Gastroesophageal sphincter (tissue), 4 donors: ENCODE results near the gene XPNPEP1. TPM values are rescaled to one million over a fixed set of nuclear protein-coding genes. Genes with fewer than 3 reads are reported as not detected.

Experiments used
- ATAC-seq: fragments of 150-250 bp; one replicate; pipeline ENCODE4 v1.9.1; 2016; ENCODE audit warnings: mild to moderate bottlenecking, moderate library complexity
- H3K27ac ChIP-seq, 4 donors: fragments of 200-600 bp; sonication (generic) in 3 of 4; 1 replicate in 3 of 4; 2 replicates in 1 of 4; pipeline ENCODE4 v1.5.1; 2016 to 2019
- H3K27me3 ChIP-seq: fragments of 200-600 bp; sonication (generic); one replicate; pipeline ENCODE4 v1.5.1; 2019
- H3K36me3 ChIP-seq, 2 donors: fragments of 200-600 bp; sonication (generic); one replicate each; pipeline ENCODE4 v1.5.1; 2019; ENCODE audit warnings: control low read depth in 1 of 2
- H3K4me1 ChIP-seq, 3 donors: fragments of 200-600 bp; sonication (generic); 1 replicate in 2 of 3; 2 replicates in 1 of 3; pipeline ENCODE4 v1.5.1; 2016 to 2019; ENCODE audit warnings: control low read depth in 2 of 3
- H3K4me3 ChIP-seq, 2 donors: fragments of 200-600 bp; sonication (generic); one replicate each; pipeline ENCODE4 v1.5.1; 2019; ENCODE audit warnings: mild to moderate bottlenecking in 1 of 2, moderate library complexity in 1 of 2
- H3K9me3 ChIP-seq, 3 donors: fragments of 200-600 bp; sonication (generic); one replicate each; pipeline ENCODE4 v1.5.1; 2017 to 2019; ENCODE audit warnings: control low read depth in 2 of 3
- CTCF ChIP-seq, 4 experiments: fragments of 200-600 bp in 2 of 4; fragments of 450-650 bp in 2 of 4; sonication (generic) in 1 of 4; IDR thresholded peaks; one replicate each; pipeline ENCODE4 v1.5.1; 2017 to 2019; ENCODE audit warnings: antibody characterized with exemption in 4 of 4, mild to moderate bottlenecking in 2 of 4, moderate library complexity in 2 of 4
- EP300 ChIP-seq: sonication (generic); formaldehyde crosslinking; IDR thresholded peaks from one replicate; pipeline ENCODE4 v1.6.1; 2017; ENCODE audit warnings: antibody characterized with exemption, mild to moderate bottlenecking
- POLR2A ChIP-seq, 2 donors: fragments of 450-650 bp; IDR thresholded peaks; one replicate each; pipeline ENCODE4 v1.6.1; 2017; ENCODE audit warnings: antibody characterized with exemption in 2 of 2, mild to moderate bottlenecking in 2 of 2, moderate library complexity in 1 of 2
- POLR2AphosphoS5 ChIP-seq: sonication (generic); formaldehyde crosslinking; IDR thresholded peaks from one replicate; pipeline ENCODE4 v1.6.1; 2017; ENCODE audit warnings: antibody characterized with exemption
- WGBS, 2 donors: methylation state at CpG; one replicate each; pipeline ENCODE4 v1.1.5; 2018; ENCODE audit warnings: low coverage in 1 of 2; 5-methylcytosine and 5-hydroxymethylcytosine counted together
- total RNA-seq, 4 donors: library from RNA; depleted of rRNA; stranded (reverse); fragments of >200 nt; gene quantifications; one replicate each; pipeline ENCODE4 v1.1.0, GENCODE V29; 2016

XPNPEP1 gene
- total RNA-seq, 4 donors from 2014 or later, result 35.5 to 58.0 (median 52.1) TPM

- ATAC-seq, result no peak
- H3K27me3 ChIP-seq, result no peaks in the 10 kb centered on the region
- WGBS, 2 donors, result 86 to 95% methylated on average over 5 of the region's 5 CpGs
- TF ChIP-seq POLR2A (IDR thresholded peaks at IDR 0.05) (no peak), EP300 (no peak), POLR2AphosphoS5 (no peak), CTCF (IDR thresholded peaks at IDR 0.05) (no peak)
- no peak overlapping the region for H3K27ac ChIP-seq
- H3K4me3 ChIP-seq, result no peak overlapping the region
- no peaks in the 10 kb centered on the region for H3K36me3 ChIP-seq
- H3K9me3 ChIP-seq, result no peaks in the 10 kb centered on the region
- H3K4me1 ChIP-seq, result peaks cover 0 to 8% (median 3%) of the 10 kb centered on the region in 3 donors
Measured at GRCh38 chr10:109855746-109856145, 67.6 kb downstream of the XPNPEP1 start.

- Histone ChIP-seq H3K4me3 (no peak overlapping the region), H3K4me1 (peaks cover 0 to 8% (median 3%) of the 10 kb centered on the region in 3 donors), H3K36me3 (no peaks in the 10 kb centered on the region), H3K9me3 (no peaks in the 10 kb centered on the region), H3K27me3 (no peaks in the 10 kb centered on the region), H3K27ac (no peak overlapping the region)
- ATAC-seq, result no peak
- TF ChIP-seq POLR2AphosphoS5 (no peak), EP300 (no peak), CTCF (IDR thresholded peaks at IDR 0.05) (no peak)
- WGBS, 2 donors, result 94% methylated on average over 7 of the region's 7 CpGs
Measured at GRCh38 chr10:109853921-109854320, 69.4 kb downstream of the XPNPEP1 start.

- Histone ChIP-seq H3K9me3 (no peaks in the 10 kb centered on the region), H3K4me3 (no peak overlapping the region), H3K27me3 (no peaks in the 10 kb centered on the region), H3K36me3 (no peaks in the 10 kb centered on the region), H3K4me1 (peaks cover 0 to 8% (median 3%) of the 10 kb centered on the region in 3 donors), H3K27ac (no peak overlapping the region)
- 11 to 13% methylated on average over 11 to 13 of the region's 13 CpGs for WGBS, 2 donors
- peak; percentile 74 for ATAC-seq
- peak; percentile 64 to 92 (median 69) for TF ChIP-seq CTCF (IDR thresholded peaks at IDR 0.05)
- TF ChIP-seq POLR2A (IDR thresholded peaks at IDR 0.05), result no peak
Measured at GRCh38 chr10:109852475-109853037, 70.8 kb downstream of the XPNPEP1 start.

- WGBS, 2 donors, result 44 to 57% methylated on average over 5 to 8 of the region's 10 CpGs
- TF ChIP-seq POLR2AphosphoS5 (peak; percentile 10), EP300 (no peak)
- Histone ChIP-seq H3K27ac (no peak overlapping the region), H3K9me3 (no peaks in the 10 kb centered on the region), H3K4me1 (peaks cover 0 to 8% (median 3%) of the 10 kb centered on the region in 3 donors), H3K27me3 (no peaks in the 10 kb centered on the region), H3K36me3 (no peaks in the 10 kb centered on the region), H3K4me3 (no peak overlapping the region)
- ATAC-seq, result peak; percentile 75
Measured at GRCh38 chr10:109851616-109852474, 71.5 kb downstream of the XPNPEP1 start.

- WGBS, 2 donors, result 31 to 57% methylated on average over 2 to 3 of the region's 3 CpGs
- TF ChIP-seq POLR2AphosphoS5 (no peak), POLR2A (IDR thresholded peaks at IDR 0.05) (no peak), CTCF (IDR thresholded peaks at IDR 0.05) (no peak), EP300 (no peak)
- no peak overlapping the region for H3K27ac ChIP-seq
Measured at GRCh38 chr10:109846832-109847231, 76.5 kb downstream of the XPNPEP1 start.

More at GRCh38 chr10:109846832-109847231, 76.5 kb downstream of the XPNPEP1 start:
- no peak for ATAC-seq
- no peaks in the 10 kb centered on the region for H3K9me3 ChIP-seq
- H3K27me3 ChIP-seq, result no peaks in the 10 kb centered on the region
- no peaks in the 10 kb centered on the region for H3K36me3 ChIP-seq
- no peak overlapping the region for H3K4me3 ChIP-seq
- no peaks in the 10 kb centered on the region for H3K4me1 ChIP-seq
